Body of pancreas (tissue), 4 donors: ENCODE data around the gene KIRREL3.

Source experiments
- POLR2A ChIP-seq, 3 donors: fragments of 450-650 bp; IDR thresholded peaks; one replicate each; pipeline ENCODE4 v1.6.1; 2016; ENCODE audit warnings: antibody characterized with exemption in 3 of 3, mild to moderate bottlenecking in 2 of 3
- TF ChIP-seq, protein P1 (sequence below), 7 experiments: fragments of 450-650 bp in 4 of 7; fragments of 200-600 bp in 3 of 7; sonication (generic) in 3 of 7; IDR thresholded peaks; one replicate each; pipeline ENCODE4 v1.5.1; 2016 to 2019; ENCODE audit warnings: antibody characterized with exemption in 7 of 7

DNA sequence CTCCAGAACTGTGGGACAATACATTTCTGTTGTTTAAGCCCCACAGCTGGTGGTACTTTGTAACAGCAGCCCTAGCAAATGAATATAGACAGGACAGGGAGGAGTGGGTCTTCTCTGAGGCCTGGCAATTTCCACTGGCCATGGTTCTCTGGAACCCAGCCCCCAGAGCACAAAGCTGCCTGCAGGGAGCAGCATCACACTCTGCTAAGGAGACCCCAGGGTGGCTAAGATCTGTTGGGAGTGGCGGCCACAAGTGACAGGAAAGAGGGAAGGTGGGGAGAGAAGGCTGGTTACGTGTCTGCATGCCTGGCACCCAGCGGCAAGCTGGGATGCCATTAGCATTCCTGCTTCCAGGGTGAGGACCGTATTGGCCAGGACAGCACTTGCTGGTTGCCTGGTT lies 433.2 kb downstream of the KIRREL3 start:
- TF ChIP-seq, protein P1, sequence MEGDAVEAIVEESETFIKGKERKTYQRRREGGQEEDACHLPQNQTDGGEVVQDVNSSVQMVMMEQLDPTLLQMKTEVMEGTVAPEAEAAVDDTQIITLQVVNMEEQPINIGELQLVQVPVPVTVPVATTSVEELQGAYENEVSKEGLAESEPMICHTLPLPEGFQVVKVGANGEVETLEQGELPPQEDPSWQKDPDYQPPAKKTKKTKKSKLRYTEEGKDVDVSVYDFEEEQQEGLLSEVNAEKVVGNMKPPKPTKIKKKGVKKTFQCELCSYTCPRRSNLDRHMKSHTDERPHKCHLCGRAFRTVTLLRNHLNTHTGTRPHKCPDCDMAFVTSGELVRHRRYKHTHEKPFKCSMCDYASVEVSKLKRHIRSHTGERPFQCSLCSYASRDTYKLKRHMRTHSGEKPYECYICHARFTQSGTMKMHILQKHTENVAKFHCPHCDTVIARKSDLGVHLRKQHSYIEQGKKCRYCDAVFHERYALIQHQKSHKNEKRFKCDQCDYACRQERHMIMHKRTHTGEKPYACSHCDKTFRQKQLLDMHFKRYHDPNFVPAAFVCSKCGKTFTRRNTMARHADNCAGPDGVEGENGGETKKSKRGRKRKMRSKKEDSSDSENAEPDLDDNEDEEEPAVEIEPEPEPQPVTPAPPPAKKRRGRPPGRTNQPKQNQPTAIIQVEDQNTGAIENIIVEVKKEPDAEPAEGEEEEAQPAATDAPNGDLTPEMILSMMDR (IDR thresholded peaks at IDR 0.05) = no peak
- no peak for TF ChIP-seq POLR2A (IDR thresholded peaks at IDR 0.05)
